ENCODE measurements around the gene TRABD.

DNA sequence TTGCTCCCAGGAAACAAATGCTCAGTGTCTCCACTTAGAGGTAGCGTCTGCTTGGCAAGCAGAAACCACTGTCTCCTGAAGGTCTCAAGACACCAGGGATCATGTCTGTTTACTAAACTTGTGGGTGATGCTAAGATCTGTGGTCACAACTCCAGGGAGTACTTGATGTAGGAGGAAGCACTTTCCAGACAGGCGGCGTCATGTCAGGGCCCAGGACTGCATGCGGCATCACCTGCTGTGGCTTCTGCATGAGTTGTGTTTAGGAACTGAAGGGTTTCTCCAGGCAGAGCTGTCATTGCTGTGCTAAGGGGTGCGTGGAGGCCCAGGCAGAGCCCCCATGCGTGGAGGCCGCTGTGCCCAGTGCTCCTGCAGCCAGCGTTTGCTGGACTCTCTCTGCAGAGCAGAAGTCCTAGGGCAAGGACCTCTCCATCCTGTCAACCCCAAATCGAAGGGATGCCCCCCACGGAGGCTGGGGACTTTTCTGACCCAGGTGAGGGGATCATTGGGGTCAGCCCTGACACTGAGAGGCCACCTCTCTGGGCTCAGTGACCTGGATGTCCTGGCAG is 23.2 kb upstream of the TRABD start:
- TF ChIP-seq TCF12 (IDR thresholded peaks at IDR 0.05) (no peak), GABPA (IDR thresholded peaks at IDR 0.05; ENCODE audit: low read depth) (no peak), RCOR1 (IDR thresholded peaks at IDR 0.05; ENCODE audit: low read length) (no peak), RXRA (IDR thresholded peaks at IDR 0.05; ENCODE audit: borderline replicate concordance, low read depth) (no peak), CTCF (IDR thresholded peaks at IDR 0.05) (no peak), YY1 (IDR thresholded peaks at IDR 0.05; ENCODE audit: low read depth) (no peak), EP300 (IDR thresholded peaks at IDR 0.05; ENCODE audit: borderline replicate concordance in 1 of 2, low read depth in 1 of 2, low read length in 1 of 2) (no peak)
- TF ChIP-seq, protein P1, sequence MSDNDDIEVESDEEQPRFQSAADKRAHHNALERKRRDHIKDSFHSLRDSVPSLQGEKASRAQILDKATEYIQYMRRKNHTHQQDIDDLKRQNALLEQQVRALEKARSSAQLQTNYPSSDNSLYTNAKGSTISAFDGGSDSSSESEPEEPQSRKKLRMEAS (IDR thresholded peaks at IDR 0.05; ENCODE audit: low read depth), result no peak
- TF ChIP-seq, protein P2, sequence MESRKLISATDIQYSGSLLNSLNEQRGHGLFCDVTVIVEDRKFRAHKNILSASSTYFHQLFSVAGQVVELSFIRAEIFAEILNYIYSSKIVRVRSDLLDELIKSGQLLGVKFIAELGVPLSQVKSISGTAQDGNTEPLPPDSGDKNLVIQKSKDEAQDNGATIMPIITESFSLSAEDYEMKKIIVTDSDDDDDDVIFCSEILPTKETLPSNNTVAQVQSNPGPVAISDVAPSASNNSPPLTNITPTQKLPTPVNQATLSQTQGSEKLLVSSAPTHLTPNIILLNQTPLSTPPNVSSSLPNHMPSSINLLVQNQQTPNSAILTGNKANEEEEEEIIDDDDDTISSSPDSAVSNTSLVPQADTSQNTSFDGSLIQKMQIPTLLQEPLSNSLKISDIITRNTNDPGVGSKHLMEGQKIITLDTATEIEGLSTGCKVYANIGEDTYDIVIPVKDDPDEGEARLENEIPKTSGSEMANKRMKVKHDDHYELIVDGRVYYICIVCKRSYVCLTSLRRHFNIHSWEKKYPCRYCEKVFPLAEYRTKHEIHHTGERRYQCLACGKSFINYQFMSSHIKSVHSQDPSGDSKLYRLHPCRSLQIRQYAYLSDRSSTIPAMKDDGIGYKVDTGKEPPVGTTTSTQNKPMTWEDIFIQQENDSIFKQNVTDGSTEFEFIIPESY (IDR thresholded peaks at IDR 0.05; ENCODE audit: borderline replicate concordance, low read depth), result no peak

Measured in SK-N-SH (cell line).